ENCODE results near the gene B3GNT9.
A peak's percentile ranks its signal among the peaks of the same experiment; 100 is the strongest.

The B3GNT9 gene

GRCh38 chr16:67150833-67151396 is at the start of gene B3GNT9:
Gene B3GNT9 (minus strand): TSS chr16:67150998. CDS start chr16:67150485, 513 bp downstream.
- DNase-seq: peak; percentile 58

- DNase-seq: no peak
Measured at GRCh38 chr16:67200491-67200890, 49.7 kb upstream of the B3GNT9 start.

GRCh38 chr16:67199808-67200198 is 49.0 kb upstream of the B3GNT9 start:
- DNase-seq: peak; percentile 36

GRCh38 chr16:67199011-67199807 is 48.4 kb upstream of the B3GNT9 start, which contains the start of gene ELMO3:
Gene ELMO3 (plus strand): TSS chr16:67199131. CDS start chr16:67199327, 196 bp downstream.
- peak; percentile 68 for DNase-seq

- peak; percentile 15 for DNase-seq
Measured at GRCh38 chr16:67198238-67198734, 47.5 kb upstream of the B3GNT9 start.

GRCh38 chr16:67197704-67198103 is 46.9 kb upstream of the B3GNT9 start:
- no peak for DNase-seq

GRCh38 chr16:67196881-67197280 is 46.1 kb upstream of the B3GNT9 start:
- no peak for DNase-seq

GRCh38 chr16:67195676-67196075 is 44.9 kb upstream of the B3GNT9 start:
- DNase-seq: no peak

GRCh38 chr16:67194260-67194659 is 43.5 kb upstream of the B3GNT9 start:
- DNase-seq: no peak

GRCh38 chr16:67193536-67193935 is 42.7 kb upstream of the B3GNT9 start:
- no peak for DNase-seq

GRCh38 chr16:67192781-67193361 is 42.1 kb upstream of the B3GNT9 start:
- no peak for DNase-seq

- peak; percentile 83 for DNase-seq
Measured at GRCh38 chr16:67191995-67192681, 41.3 kb upstream of the B3GNT9 start, which contains the start of gene E2F4. Gene E2F4 (plus strand): TSS chr16:67192155. CDS start chr16:67192228, 73 bp downstream.

GRCh38 chr16:67191411-67191994 is 40.7 kb upstream of the B3GNT9 start:
- no peak for DNase-seq

GRCh38 chr16:67190448-67191399 is 39.9 kb upstream of the B3GNT9 start:
- no peak for DNase-seq

- DNase-seq: no peak
Measured at GRCh38 chr16:67190041-67190440, 39.2 kb upstream of the B3GNT9 start, which contains the start of gene EXOC3L1. Gene EXOC3L1 (minus strand): TSS chr16:67190136. CDS start chr16:67189676, 460 bp downstream.

GRCh38 chr16:67188798-67189197 is 38.0 kb upstream of the B3GNT9 start:
- no peak for DNase-seq

- no peak for DNase-seq
Measured at GRCh38 chr16:67188323-67188722, 37.5 kb upstream of the B3GNT9 start.

- DNase-seq: no peak
Measured at GRCh38 chr16:67187175-67187890, 36.5 kb upstream of the B3GNT9 start.

GRCh38 chr16:67186550-67186950 is 35.8 kb upstream of the B3GNT9 start:
- no peak for DNase-seq

- no peak for DNase-seq
Measured at GRCh38 chr16:67185651-67186134, 34.9 kb upstream of the B3GNT9 start.

Data from NCI-H345 (cell line).